GM20000 (cell line): ENCODE results near the gene MIEF1.

Experiments used
- DNase-seq: peaks from one replicate; pipeline ENCODE4 v3.0.0; 2012; ENCODE audit warnings: low spot score
- TF ChIP-seq, protein P1 (sequence below): IDR thresholded peaks from 2 replicates; pipeline ENCODE4 v1.5.1; 2012; ENCODE audit warnings: mild to moderate bottlenecking, control low read depth; ENCODE audit errors: extremely low read depth, missing control alignments

MIEF1 gene

DNA sequence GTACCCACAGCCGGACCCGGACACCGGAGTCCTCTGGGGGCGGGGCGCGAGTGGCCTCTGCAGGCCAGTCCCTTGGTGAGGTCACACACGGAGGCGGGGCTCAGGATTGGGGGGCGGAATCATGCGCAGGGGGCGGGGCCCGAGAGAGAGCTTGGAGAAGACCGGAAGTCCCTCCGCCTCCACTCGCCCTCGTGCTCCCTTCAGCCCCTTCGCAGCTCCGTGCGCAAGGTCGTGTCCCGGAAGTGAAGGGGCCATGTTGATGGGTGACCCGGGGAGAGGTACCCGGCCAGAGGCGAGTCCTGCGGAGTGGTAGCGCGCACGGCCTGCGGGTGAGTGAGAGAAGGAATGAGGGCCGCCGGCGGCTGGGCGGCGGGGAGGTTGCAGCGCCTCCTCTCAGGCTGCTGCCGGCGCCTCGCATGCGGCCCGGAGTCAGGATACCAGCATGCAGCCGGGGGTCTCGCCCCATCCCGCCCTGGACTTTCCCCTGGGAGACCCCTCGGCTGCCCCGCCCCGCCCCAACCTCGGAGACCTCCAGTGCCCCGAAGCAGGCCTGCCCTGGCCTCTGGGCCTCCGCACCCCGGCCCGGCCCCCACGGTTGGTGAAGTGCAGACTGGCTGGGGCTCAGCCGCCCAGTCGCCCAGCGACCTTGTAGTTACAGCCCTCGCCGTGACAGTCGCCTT lies at the start of gene MIEF1:
MIEF1 (plus strand) TSS at position 182 of the 680 bp plus-strand sequence. CDS start 9,005 bp downstream, outside the sequence.
- TF ChIP-seq, protein P1, sequence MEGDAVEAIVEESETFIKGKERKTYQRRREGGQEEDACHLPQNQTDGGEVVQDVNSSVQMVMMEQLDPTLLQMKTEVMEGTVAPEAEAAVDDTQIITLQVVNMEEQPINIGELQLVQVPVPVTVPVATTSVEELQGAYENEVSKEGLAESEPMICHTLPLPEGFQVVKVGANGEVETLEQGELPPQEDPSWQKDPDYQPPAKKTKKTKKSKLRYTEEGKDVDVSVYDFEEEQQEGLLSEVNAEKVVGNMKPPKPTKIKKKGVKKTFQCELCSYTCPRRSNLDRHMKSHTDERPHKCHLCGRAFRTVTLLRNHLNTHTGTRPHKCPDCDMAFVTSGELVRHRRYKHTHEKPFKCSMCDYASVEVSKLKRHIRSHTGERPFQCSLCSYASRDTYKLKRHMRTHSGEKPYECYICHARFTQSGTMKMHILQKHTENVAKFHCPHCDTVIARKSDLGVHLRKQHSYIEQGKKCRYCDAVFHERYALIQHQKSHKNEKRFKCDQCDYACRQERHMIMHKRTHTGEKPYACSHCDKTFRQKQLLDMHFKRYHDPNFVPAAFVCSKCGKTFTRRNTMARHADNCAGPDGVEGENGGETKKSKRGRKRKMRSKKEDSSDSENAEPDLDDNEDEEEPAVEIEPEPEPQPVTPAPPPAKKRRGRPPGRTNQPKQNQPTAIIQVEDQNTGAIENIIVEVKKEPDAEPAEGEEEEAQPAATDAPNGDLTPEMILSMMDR, result no peak
- DNase-seq, result peak; percentile 97

DNA sequence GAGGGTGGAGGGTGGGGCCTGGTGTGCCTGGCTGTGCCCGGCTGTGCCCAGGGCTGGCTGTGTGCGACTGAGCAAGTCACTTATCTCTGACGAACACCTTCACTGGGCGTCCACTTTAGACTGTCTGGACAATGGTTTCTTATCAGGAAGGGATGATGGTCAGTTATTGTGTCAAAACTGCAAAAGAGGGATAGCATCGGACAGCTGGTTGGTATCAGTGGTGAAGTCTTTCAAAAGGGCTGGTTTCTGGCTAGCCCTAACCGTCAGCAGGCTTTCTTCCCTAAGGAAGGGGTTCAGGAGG lies 49.4 kb upstream of the MIEF1 start:
- no peak for DNase-seq
- TF ChIP-seq, protein P1, result no peak

DNA sequence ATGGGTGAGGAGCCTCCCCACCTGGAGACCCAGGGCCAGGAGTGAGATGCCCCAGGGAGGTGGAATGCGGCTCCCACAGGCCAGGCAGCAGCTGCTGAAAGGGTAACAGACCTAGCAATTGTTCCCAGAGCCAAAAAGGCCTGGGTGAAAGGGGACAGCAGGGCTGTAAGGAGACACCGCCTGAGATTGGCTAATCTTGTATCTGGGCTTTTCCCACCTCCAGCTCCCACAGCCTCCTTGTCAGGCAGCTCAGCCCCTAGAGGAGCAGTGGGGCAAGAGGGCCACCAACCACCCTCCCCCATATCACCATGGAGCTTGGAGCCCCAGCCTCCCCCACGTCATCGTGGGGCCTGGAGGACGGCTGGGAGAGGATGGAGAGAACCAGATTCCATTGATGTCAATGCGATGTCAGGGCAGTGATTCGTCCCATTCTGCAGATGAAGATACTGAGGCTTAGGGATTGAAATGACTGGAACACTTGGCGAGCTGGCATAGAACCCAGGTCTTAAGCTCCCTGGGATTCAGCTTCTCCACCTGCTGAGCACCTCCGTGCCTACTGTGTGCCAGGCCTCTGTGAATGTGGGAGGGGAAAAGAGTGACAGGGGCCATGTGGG lies 48.2 kb upstream of the MIEF1 start:
- TF ChIP-seq, protein P1, result no peak

DNA sequence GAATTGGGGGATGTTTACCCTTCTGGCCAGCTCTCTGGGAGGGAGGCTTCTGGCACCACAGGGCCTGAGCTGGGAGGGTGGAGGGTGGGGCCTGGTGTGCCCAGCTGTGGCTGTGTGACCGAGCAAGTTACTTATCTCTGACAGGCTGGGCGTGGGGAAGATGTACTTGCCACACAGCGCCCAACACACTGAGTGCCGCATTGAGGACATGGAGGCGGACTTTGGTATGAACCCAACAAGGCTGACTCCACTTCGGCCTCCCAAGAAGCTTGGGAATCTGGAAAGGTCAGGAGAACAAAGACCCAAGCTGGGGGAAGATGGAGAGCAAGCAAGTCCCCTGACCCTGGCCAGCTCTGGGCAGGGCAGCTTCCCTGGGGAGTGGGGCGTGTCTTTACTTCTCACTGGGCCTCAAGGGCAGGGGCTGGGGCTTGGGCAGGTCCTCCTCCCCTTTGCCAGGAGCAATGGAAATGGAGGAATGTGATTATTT lies 47.7 kb upstream of the MIEF1 start:
- TF ChIP-seq, protein P1, result no peak
- no peak for DNase-seq

More for the DNA sequence above, 48.2 kb upstream of the MIEF1 start:
- no peak for DNase-seq

DNA sequence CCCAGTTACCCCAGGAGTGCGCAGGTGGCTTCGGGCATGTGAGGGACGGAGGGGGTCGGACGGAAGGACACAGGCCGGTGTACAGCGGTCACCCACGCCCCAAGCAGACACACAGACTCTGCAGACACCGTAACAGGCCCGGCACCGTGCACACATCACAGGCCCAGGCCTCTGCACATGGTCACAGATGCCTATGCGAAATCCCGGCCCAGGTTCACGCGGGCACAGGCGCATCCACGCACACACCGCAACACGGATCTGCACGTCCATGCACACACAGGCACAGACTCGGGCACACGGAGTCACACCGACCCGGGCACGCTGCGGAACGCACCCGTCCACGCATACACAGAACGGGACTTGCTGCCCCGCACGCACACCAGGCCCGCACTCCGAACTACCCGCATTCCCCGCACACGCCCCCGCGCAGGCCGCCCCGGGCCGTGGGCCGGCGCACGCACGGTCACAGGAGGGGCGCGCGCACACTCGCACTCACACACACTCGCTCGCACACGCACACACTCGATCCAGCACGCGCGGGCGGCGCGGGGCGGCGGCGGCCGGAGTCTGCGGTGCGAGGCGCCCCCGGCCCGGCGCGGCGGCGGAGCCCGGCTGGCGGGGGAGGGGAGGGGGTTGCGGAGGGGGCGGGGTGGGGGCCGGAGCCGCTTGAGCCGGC lies 45.4 kb upstream of the MIEF1 start, which contains the start of gene MGAT3:
MGAT3 (plus strand) TSS at position 491 of the 676 bp plus-strand sequence. CDS start 30,336 bp downstream, outside the sequence.
- DNase-seq, result no peak
- TF ChIP-seq, protein P1, result no peak

DNA sequence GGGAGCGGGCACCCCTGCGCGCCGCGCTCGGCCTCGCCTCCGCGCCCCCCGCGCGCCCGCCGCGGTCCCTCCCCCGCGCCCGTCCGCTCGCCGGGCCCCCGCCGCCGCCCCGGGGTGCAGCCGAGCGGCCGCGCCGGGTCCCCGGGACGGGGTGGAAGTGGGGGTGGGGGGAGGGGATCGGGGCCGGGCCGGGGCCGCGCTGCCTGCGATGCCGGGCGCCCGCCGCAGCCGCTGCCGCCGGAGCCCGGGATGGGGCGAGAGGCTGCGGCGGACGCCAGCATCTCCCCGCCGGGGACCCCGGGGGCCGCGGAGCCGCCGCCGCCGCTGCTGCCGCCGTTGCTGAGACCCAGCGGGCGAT lies 44.9 kb upstream of the MIEF1 start:
- peak; percentile 82 for DNase-seq
- TF ChIP-seq, protein P1, result no peak
